Uterus (tissue), 2 donors: Measurements from ENCODE around the gene POLR3E.

Source experiments
- POLR2A ChIP-seq, 2 donors: fragments of 450-650 bp; IDR thresholded peaks; one replicate each; pipeline ENCODE4 v1.6.1; 2016; ENCODE audit warnings: antibody characterized with exemption in 2 of 2, mild to moderate bottlenecking in 1 of 2, moderate library complexity in 1 of 2
- TF ChIP-seq, protein P1 (sequence below), 4 experiments: fragments of 200-600 bp in 2 of 4; fragments of 450-650 bp in 2 of 4; sonication (generic) in 2 of 4; IDR thresholded peaks; one replicate each; pipeline ENCODE4 v1.5.1; 2016 to 2019; ENCODE audit warnings: antibody characterized with exemption in 4 of 4, mild to moderate bottlenecking in 2 of 4, moderate library complexity in 1 of 4

GRCh38 chr16:22292320-22292719, 4.9 kb upstream of the POLR3E start:
- TF ChIP-seq, protein P1, sequence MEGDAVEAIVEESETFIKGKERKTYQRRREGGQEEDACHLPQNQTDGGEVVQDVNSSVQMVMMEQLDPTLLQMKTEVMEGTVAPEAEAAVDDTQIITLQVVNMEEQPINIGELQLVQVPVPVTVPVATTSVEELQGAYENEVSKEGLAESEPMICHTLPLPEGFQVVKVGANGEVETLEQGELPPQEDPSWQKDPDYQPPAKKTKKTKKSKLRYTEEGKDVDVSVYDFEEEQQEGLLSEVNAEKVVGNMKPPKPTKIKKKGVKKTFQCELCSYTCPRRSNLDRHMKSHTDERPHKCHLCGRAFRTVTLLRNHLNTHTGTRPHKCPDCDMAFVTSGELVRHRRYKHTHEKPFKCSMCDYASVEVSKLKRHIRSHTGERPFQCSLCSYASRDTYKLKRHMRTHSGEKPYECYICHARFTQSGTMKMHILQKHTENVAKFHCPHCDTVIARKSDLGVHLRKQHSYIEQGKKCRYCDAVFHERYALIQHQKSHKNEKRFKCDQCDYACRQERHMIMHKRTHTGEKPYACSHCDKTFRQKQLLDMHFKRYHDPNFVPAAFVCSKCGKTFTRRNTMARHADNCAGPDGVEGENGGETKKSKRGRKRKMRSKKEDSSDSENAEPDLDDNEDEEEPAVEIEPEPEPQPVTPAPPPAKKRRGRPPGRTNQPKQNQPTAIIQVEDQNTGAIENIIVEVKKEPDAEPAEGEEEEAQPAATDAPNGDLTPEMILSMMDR (IDR thresholded peaks at IDR 0.05): no peak
- no peak for TF ChIP-seq POLR2A (IDR thresholded peaks at IDR 0.05)
